ENCODE data around the gene SUPT3H.
"Not testable (repeated sequence)": the region's sequence is repeated elsewhere in the genome, so short reads cannot be mapped to it uniquely, and the experiment has no call there.

SUPT3H gene

DNA sequence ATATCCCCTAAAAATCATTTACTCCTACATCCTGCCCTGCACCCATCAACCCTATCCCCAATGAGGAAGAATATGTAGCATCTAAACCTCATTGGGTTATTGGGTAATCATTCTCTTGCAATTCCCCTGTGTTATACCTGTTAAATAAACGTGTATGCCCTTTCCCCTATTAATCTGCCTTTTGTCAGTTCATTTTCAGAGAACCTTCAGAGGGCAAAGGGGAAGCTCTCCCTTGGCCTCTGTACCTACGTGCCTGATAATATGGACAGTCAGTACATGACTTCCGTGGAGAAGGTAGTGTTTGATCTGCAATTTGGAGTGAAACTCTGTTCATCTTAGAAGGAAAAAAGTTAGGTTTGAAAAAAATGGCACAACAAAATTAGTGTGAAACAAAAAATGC lies 223.1 kb downstream of the SUPT3H start:
- no peaks in the 10 kb centered on the region for H3K79me2 ChIP-seq (ENCODE audit: control insufficient read depth, insufficient read depth, low read length, unreplicated experiment)
- no peaks in the 10 kb centered on the region for H3K4me1 ChIP-seq (ENCODE audit: control insufficient read depth, insufficient read depth, low read length, unreplicated experiment)
- H2AFZ ChIP-seq (ENCODE audit: low read length, unreplicated experiment), result no peak overlapping the region
- H3K36me3 ChIP-seq (ENCODE audit: insufficient read depth, low read length), result no peaks in the 10 kb centered on the region
- H3K27ac ChIP-seq (ENCODE audit: low read depth, low read length), result no peak overlapping the region
- H3K4me3 ChIP-seq (ENCODE audit: low read depth, low read length), result no peak overlapping the region
- H3K27me3 ChIP-seq (ENCODE audit: insufficient read depth, low read length), result no peaks in the 10 kb centered on the region

DNA sequence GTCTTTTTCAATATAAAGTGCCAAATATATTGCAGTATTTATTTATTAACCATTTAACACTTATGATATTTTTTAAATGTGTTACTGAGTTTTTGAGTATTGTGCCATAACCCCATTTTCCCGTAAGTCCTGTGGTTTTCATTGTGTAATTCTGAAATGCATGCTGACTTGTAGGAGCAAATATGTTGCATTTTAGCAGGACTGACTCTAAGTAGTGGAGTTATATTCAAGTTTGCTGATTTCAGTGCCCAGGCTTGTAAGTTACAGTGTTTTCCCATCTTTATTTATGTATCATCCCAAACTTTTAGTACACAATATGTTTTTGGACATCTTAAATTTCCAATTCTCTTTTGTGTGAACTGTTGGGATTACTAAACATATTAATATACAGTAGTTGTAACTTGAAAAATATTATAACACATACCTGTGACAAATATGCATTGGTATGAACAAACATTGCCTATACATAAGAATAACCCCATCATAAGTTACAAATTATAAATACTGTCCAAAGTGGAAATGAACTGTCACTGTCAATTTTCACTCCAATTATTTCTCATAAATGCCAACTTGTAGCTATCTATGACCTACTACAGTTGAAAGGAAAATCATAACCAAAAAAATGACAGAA lies 228.9 kb downstream of the SUPT3H start:
- peak overlapping the region; percentile 8; the same call in 1 of the 2 replicates for H3K27ac ChIP-seq (ENCODE audit: low read depth, low read length)
- no peaks in the 10 kb centered on the region for H3K27me3 ChIP-seq (ENCODE audit: insufficient read depth, low read length)
- no peak overlapping the region for H2AFZ ChIP-seq (ENCODE audit: low read length, unreplicated experiment)
- no peak overlapping the region for H3K4me3 ChIP-seq (ENCODE audit: low read depth, low read length)
- H3K79me2 ChIP-seq (ENCODE audit: control insufficient read depth, insufficient read depth, low read length, unreplicated experiment), result no peaks in the 10 kb centered on the region
- no peaks in the 10 kb centered on the region for H3K36me3 ChIP-seq (ENCODE audit: insufficient read depth, low read length)
- peaks cover 4% of the 10 kb centered on the region for H3K4me1 ChIP-seq (ENCODE audit: control insufficient read depth, insufficient read depth, low read length, unreplicated experiment)

DNA sequence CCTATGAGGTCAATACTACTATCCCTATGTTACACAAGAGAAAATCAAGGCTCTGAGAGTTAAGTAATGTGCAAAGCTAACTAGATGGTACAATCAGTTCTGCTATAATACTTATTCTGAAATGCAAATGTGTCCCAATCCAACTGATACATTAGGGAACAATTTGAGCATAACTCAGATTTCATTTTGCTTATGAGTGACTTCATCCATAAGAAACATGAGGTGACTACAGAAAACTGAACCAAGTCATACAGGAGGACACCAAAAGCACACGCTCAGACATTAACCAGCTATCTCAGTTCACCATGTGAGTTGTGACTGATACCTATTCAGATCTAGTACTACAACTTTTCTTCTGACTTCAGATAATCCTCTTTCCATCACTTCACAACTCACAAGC lies 229.5 kb downstream of the SUPT3H start:
- no peaks in the 10 kb centered on the region for H3K36me3 ChIP-seq (ENCODE audit: insufficient read depth, low read length)
- H3K27me3 ChIP-seq (ENCODE audit: insufficient read depth, low read length), result no peaks in the 10 kb centered on the region
- H3K27ac ChIP-seq (ENCODE audit: low read depth, low read length), result peak overlapping the region; percentile 0; the same call in 1 of the 2 replicates
- H2AFZ ChIP-seq (ENCODE audit: low read length, unreplicated experiment), result no peak overlapping the region
- H3K79me2 ChIP-seq (ENCODE audit: control insufficient read depth, insufficient read depth, low read length, unreplicated experiment), result no peaks in the 10 kb centered on the region
- no peak overlapping the region for H3K4me3 ChIP-seq (ENCODE audit: low read depth, low read length)
- peaks cover 4% of the 10 kb centered on the region for H3K4me1 ChIP-seq (ENCODE audit: control insufficient read depth, insufficient read depth, low read length, unreplicated experiment)

DNA sequence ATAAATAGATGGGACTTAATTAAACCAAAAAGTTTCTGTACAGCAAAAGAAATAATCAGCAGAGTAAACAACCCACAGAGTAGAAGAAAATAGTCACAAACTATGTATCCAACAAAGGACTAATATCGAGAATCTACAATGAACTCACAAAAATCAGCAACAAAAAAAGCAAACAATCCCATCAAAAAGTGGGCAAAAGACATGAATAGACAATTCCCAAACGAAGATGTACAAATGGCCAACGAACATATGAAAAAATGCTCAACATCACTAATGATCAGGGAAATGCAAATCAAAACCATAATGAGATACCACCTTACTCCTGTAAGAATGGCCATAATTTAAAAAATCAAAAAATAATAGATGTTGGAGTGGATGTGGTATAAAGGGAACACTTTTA lies 232.1 kb downstream of the SUPT3H start:
- not testable (repeated sequence) for H3K36me3 ChIP-seq (ENCODE audit: insufficient read depth, low read length); H2AFZ ChIP-seq (ENCODE audit: low read length, unreplicated experiment); H3K27me3 ChIP-seq (ENCODE audit: insufficient read depth, low read length); H3K79me2 ChIP-seq (ENCODE audit: control insufficient read depth, insufficient read depth, low read length, unreplicated experiment); H3K27ac ChIP-seq (ENCODE audit: low read depth, low read length); H3K4me3 ChIP-seq (ENCODE audit: low read depth, low read length); H3K4me1 ChIP-seq (ENCODE audit: control insufficient read depth, insufficient read depth, low read length, unreplicated experiment)

DNA sequence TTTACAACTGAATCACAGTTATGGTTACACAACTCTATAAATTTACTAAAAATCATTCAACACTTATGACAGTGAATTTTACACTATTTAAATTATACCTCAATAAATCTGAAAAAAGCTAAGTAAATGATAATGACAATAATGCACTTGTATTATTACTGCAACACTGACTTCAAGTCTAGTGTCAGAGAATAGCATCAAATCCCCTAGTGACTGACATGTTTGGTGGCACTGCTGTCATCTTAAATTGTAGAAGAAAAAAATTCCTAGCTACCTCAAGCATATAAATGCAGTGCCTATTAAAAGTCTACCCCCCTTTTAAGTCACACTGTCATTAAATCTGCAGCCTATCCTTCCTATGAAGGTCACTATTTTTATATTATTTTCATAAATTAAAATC lies 239.0 kb downstream of the SUPT3H start:
- H3K36me3 ChIP-seq (ENCODE audit: insufficient read depth, low read length), result no peaks in the 10 kb centered on the region
- H3K27me3 ChIP-seq (ENCODE audit: insufficient read depth, low read length), result no peaks in the 10 kb centered on the region
- peaks cover 6% of the 10 kb centered on the region for H3K4me1 ChIP-seq (ENCODE audit: control insufficient read depth, insufficient read depth, low read length, unreplicated experiment)
- H3K79me2 ChIP-seq (ENCODE audit: control insufficient read depth, insufficient read depth, low read length, unreplicated experiment), result no peaks in the 10 kb centered on the region
- H3K4me3 ChIP-seq (ENCODE audit: low read depth, low read length), result no peak overlapping the region
- H2AFZ ChIP-seq (ENCODE audit: low read length, unreplicated experiment), result no peak overlapping the region
- no peak overlapping the region for H3K27ac ChIP-seq (ENCODE audit: low read depth, low read length)

DNA sequence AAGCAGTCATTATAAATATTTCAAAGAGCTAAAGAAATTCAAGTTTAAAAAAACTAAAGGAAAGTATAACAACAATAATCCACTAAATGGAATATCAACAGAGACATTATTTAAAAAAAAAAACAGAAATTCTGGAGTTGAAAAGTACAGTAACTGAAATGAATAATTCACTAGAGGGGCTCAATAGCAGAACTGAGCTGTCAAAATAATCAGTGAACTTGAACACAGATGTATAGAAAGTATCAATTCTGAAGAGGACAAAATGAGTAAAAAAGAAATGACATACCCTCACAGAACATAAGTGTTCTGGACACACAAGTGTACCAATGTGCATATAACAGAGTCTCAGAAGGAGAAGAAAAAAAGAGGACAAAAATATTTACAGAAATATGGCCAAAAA lies 241.2 kb downstream of the SUPT3H start:
- Histone ChIP-seq H3K4me3 (ENCODE audit: low read depth, low read length) (no peak overlapping the region), H3K27me3 (ENCODE audit: insufficient read depth, low read length) (no peaks in the 10 kb centered on the region), H3K4me1 (ENCODE audit: control insufficient read depth, insufficient read depth, low read length, unreplicated experiment) (peaks cover 10% of the 10 kb centered on the region), H3K27ac (ENCODE audit: low read depth, low read length) (no peak overlapping the region), H3K36me3 (ENCODE audit: insufficient read depth, low read length) (no peaks in the 10 kb centered on the region), H3K79me2 (ENCODE audit: control insufficient read depth, insufficient read depth, low read length, unreplicated experiment) (no peaks in the 10 kb centered on the region), H2AFZ (ENCODE audit: low read length, unreplicated experiment) (no peak overlapping the region)

DNA sequence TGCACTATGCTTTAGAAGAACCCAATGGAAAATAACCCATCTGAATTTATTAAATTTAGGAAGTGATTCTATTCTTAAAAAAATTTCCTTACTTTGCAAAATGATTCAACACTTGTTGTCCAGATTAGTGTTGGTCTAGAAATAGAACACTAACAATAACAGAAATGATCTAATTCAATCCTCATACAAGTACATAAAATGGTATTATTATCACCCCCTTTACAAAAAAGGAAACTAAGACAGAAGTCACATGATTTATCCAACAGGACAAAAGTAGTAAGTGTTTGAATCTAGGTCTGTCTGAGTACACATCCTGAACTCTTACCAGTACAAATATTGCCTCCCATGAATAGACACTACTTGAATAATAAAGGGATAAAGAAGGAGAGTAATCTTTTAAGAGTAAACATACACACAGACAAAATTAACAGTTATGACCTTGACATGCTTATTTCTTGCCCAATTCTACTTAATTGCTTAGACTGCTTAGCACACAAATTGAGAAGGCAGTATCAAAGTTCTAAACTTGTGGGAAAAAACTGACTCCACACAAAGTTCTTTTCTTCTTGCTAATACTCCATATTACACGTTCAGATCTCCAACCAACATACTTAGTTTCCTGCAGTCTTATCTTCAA lies 245.0 kb downstream of the SUPT3H start:
- H3K27ac ChIP-seq (ENCODE audit: low read depth, low read length), result no peak overlapping the region
- peaks cover 4% of the 10 kb centered on the region for H3K4me1 ChIP-seq (ENCODE audit: control insufficient read depth, insufficient read depth, low read length, unreplicated experiment)
- no peaks in the 10 kb centered on the region for H3K79me2 ChIP-seq (ENCODE audit: control insufficient read depth, insufficient read depth, low read length, unreplicated experiment)
- H3K36me3 ChIP-seq (ENCODE audit: insufficient read depth, low read length), result no peaks in the 10 kb centered on the region
- H3K27me3 ChIP-seq (ENCODE audit: insufficient read depth, low read length), result no peaks in the 10 kb centered on the region
- H2AFZ ChIP-seq (ENCODE audit: low read length, unreplicated experiment), result no peak overlapping the region
- no peak overlapping the region for H3K4me3 ChIP-seq (ENCODE audit: low read depth, low read length)

DNA sequence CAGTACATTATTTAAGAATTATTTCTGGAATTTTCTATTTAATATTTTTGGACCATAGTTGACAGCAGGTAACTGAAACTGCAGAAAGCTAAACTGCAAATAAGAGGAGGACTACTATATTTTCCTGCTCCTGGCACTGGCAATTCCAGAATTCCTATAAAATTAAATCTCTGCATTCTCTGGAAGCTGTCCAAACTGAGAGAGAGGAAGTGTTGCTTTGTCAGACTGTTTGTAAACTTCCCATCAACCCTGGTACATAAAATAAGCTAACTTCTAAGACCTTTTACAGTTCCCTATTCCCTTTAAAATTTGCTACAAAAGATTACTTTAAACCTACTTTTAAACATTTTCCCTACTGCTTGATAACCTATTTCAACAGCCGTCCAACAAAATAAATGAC lies 245.7 kb downstream of the SUPT3H start:
- H3K4me1 ChIP-seq (ENCODE audit: control insufficient read depth, insufficient read depth, low read length, unreplicated experiment), result peaks cover 4% of the 10 kb centered on the region
- no peak overlapping the region for H3K4me3 ChIP-seq (ENCODE audit: low read depth, low read length)
- H3K27me3 ChIP-seq (ENCODE audit: insufficient read depth, low read length), result no peaks in the 10 kb centered on the region
- no peak overlapping the region for H2AFZ ChIP-seq (ENCODE audit: low read length, unreplicated experiment)
- H3K27ac ChIP-seq (ENCODE audit: low read depth, low read length), result no peak overlapping the region
- no peaks in the 10 kb centered on the region for H3K79me2 ChIP-seq (ENCODE audit: control insufficient read depth, insufficient read depth, low read length, unreplicated experiment)
- H3K36me3 ChIP-seq (ENCODE audit: insufficient read depth, low read length), result no peaks in the 10 kb centered on the region

DNA sequence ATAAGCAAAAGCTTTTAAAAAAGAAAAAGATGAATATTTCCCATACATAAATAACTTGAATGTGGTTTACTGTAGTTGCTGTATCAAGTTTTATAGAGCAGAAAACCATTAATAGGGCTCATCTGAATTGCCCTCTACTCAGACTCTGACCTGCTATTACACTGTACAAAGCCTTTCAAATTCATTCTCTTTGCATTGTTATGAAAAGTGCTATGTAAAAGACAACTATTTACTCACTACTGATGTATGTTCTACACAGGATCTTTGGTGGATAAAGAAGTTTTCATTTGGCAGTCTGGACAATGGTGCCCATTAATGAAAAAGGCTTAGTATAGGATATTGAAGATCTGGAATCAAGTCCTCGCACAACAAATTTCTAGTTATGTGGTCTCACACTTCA lies 248.7 kb downstream of the SUPT3H start:
- no peak overlapping the region for H2AFZ ChIP-seq (ENCODE audit: low read length, unreplicated experiment)
- H3K4me3 ChIP-seq (ENCODE audit: low read depth, low read length), result no peak overlapping the region
- H3K36me3 ChIP-seq (ENCODE audit: insufficient read depth, low read length), result no peaks in the 10 kb centered on the region
- peaks cover 4% of the 10 kb centered on the region for H3K4me1 ChIP-seq (ENCODE audit: control insufficient read depth, insufficient read depth, low read length, unreplicated experiment)
- H3K27ac ChIP-seq (ENCODE audit: low read depth, low read length), result no peak overlapping the region
- H3K79me2 ChIP-seq (ENCODE audit: control insufficient read depth, insufficient read depth, low read length, unreplicated experiment), result no peaks in the 10 kb centered on the region
- no peaks in the 10 kb centered on the region for H3K27me3 ChIP-seq (ENCODE audit: insufficient read depth, low read length)

DNA sequence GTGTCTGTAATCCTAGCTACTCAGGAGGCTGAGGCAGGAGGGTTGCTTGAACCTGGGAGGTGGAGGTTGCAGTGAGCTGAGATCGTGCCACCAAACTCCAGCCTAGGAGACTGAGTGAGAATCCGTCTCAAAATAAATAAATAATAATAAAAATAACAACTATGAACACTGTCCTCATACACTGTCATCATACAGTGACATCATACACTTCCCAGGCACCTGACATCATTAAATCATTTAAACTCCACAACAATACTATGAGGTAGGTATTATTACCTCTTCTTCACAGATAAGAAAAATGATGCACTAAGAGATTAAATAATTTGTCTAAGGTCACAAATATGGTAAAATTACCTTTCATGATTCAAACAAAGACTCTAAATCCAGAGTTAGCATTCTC lies 250.5 kb downstream of the SUPT3H start:
- no peak overlapping the region for H2AFZ ChIP-seq (ENCODE audit: low read length, unreplicated experiment)
- no peak overlapping the region for H3K4me3 ChIP-seq (ENCODE audit: low read depth, low read length)
- H3K79me2 ChIP-seq (ENCODE audit: control insufficient read depth, insufficient read depth, low read length, unreplicated experiment), result no peaks in the 10 kb centered on the region
- no peak overlapping the region for H3K27ac ChIP-seq (ENCODE audit: low read depth, low read length)
- no peaks in the 10 kb centered on the region for H3K27me3 ChIP-seq (ENCODE audit: insufficient read depth, low read length)
- H3K4me1 ChIP-seq (ENCODE audit: control insufficient read depth, insufficient read depth, low read length, unreplicated experiment), result peaks cover 3% of the 10 kb centered on the region
- H3K36me3 ChIP-seq (ENCODE audit: insufficient read depth, low read length), result no peaks in the 10 kb centered on the region

DNA sequence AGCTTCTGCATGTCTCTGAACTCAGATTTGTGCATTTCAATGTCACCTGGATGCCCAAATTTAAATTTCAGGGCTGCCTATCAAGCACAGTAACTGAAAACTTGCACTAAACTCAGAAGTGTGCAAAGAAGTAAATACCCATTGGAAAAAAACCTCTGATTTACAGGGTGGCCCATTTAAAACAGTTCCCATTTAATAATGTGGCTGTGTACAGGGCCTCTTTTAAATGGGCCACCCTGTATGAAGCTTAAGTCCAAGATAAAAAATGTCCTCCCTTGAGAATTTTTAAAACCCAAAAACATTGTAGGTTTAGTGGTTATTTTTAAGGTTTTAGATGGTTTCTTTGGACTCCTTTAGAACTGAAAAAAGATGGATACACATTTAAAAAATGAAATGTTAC lies 251.7 kb downstream of the SUPT3H start:
- no peaks in the 10 kb centered on the region for H3K79me2 ChIP-seq (ENCODE audit: control insufficient read depth, insufficient read depth, low read length, unreplicated experiment)
- H3K4me1 ChIP-seq (ENCODE audit: control insufficient read depth, insufficient read depth, low read length, unreplicated experiment), result peaks cover 2% of the 10 kb centered on the region
- H3K27ac ChIP-seq (ENCODE audit: low read depth, low read length), result no peak overlapping the region
- H3K36me3 ChIP-seq (ENCODE audit: insufficient read depth, low read length), result no peaks in the 10 kb centered on the region
- H2AFZ ChIP-seq (ENCODE audit: low read length, unreplicated experiment), result no peak overlapping the region
- no peaks in the 10 kb centered on the region for H3K27me3 ChIP-seq (ENCODE audit: insufficient read depth, low read length)
- no peak overlapping the region for H3K4me3 ChIP-seq (ENCODE audit: low read depth, low read length)

Data from ACC112 (cell line).